ENCODE results near the gene TNFSF10. TPM values are rescaled to one million over a fixed set of nuclear protein-coding genes. Genes with fewer than 3 reads are reported as not detected.

TNFSF10 gene
- 0.21 to 0.34 TPM (median 0.21 TPM) in 3 of 5 replicates, not detected in the others for total RNA-seq (2022; extraction: Qiagen RNA extraction; ENCODE audit: low read depth)

GRCh38 chr3:172522871-172523818 lies at the start of gene TNFSF10:
TSS of gene TNFSF10 (minus strand) at chr3:172523430. CDS start at chr3:172523384, 46 bp downstream.

Other genes with a start within 250 kb of the TNFSF10 start
- not detected in 5 replicates for gene GHSR, start 75.0 kb downstream of the TNFSF10 start, total RNA-seq (2022; extraction: Qiagen RNA extraction; ENCODE audit: low read depth)
- 22.5 to 39.1 TPM (median 33.1 TPM) in 5 replicates for gene NCEH1, start 187.6 kb upstream of the TNFSF10 start, total RNA-seq (2022; extraction: Qiagen RNA extraction; ENCODE audit: low read depth)
- gene ECT2, start 227.3 kb upstream of the TNFSF10 start, total RNA-seq (2022; extraction: Qiagen RNA extraction; ENCODE audit: low read depth), result 46.5 to 90.7 TPM (median 85.8 TPM) in 5 replicates

Data from A549 treated with RU486 at 1 μM for 4 hours (cell line).